Osteocyte (in vitro differentiated cells): ENCODE results near the gene ATRAID. TPM values are rescaled to one million over a fixed set of nuclear protein-coding genes. Genes with fewer than 3 reads are reported as not detected.

Experiments used
- DNase-seq: peaks from one replicate; pipeline ENCODE4 v3.0.0; 2021; ENCODE audit warnings: mixed read lengths; ENCODE audit not compliant: unreplicated experiment; ENCODE audit errors: extremely low spot score
- H3K27ac Mint-ChIP-seq: one replicate; pipeline ENCODE4 v1.8.0; 2021; ENCODE audit warnings: mild to moderate bottlenecking, mixed read lengths; ENCODE audit not compliant: unreplicated experiment
- H3K27me3 Mint-ChIP-seq: one replicate; pipeline ENCODE4 v1.8.0; 2021; ENCODE audit warnings: mixed read lengths; ENCODE audit not compliant: unreplicated experiment
- H3K36me3 Mint-ChIP-seq: one replicate; pipeline ENCODE4 v1.8.0; 2021; ENCODE audit warnings: mixed read lengths; ENCODE audit not compliant: unreplicated experiment
- H3K4me1 Mint-ChIP-seq: one replicate; pipeline ENCODE4 v1.8.0; 2021; ENCODE audit warnings: mixed read lengths; ENCODE audit not compliant: unreplicated experiment
- H3K4me3 Mint-ChIP-seq: one replicate; pipeline ENCODE4 v1.8.0; 2021; ENCODE audit warnings: mild to moderate bottlenecking, moderate library complexity, mixed read lengths; ENCODE audit not compliant: unreplicated experiment
- H3K9me3 Mint-ChIP-seq: one replicate; pipeline ENCODE4 v1.8.0; 2021; ENCODE audit warnings: mixed read lengths; ENCODE audit not compliant: unreplicated experiment
- total RNA-seq: library from RNA; stranded (reverse); gene quantifications from 2 replicates; pipeline ENCODE4 v1.2.1, GENCODE V29; 2021
- TF ChIP-seq, protein P1 (sequence below): fragments of 200-600 bp; sonication (generic); IDR thresholded peaks from 2 replicates; pipeline ENCODE4 v1.5.0; 2021; ENCODE audit warnings: antibody characterized with exemption, mild to moderate bottlenecking, moderate library complexity

ATRAID gene
- total RNA-seq, 1 donor from 2014 or later = 125 TPM

- TF ChIP-seq, protein P1, sequence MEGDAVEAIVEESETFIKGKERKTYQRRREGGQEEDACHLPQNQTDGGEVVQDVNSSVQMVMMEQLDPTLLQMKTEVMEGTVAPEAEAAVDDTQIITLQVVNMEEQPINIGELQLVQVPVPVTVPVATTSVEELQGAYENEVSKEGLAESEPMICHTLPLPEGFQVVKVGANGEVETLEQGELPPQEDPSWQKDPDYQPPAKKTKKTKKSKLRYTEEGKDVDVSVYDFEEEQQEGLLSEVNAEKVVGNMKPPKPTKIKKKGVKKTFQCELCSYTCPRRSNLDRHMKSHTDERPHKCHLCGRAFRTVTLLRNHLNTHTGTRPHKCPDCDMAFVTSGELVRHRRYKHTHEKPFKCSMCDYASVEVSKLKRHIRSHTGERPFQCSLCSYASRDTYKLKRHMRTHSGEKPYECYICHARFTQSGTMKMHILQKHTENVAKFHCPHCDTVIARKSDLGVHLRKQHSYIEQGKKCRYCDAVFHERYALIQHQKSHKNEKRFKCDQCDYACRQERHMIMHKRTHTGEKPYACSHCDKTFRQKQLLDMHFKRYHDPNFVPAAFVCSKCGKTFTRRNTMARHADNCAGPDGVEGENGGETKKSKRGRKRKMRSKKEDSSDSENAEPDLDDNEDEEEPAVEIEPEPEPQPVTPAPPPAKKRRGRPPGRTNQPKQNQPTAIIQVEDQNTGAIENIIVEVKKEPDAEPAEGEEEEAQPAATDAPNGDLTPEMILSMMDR = no peak
- peak; percentile 96 for DNase-seq
- H3K4me3 Mint-ChIP-seq = peak within 1 kb of the TSS; percentile 92
- peaks cover 16% of the 10 kb centered on the region for H3K36me3 Mint-ChIP-seq
- H3K27ac Mint-ChIP-seq = peak within 1 kb of the TSS; percentile 98
- peaks cover 27% of the 10 kb centered on the region for H3K4me1 Mint-ChIP-seq
- H3K27me3 Mint-ChIP-seq = no peaks in the 10 kb centered on the region
- no peaks in the 10 kb centered on the region for H3K9me3 Mint-ChIP-seq
Observed at GRCh38 chr2:27217173-27218121, 5.6 kb downstream of the ATRAID start, which contains the start of gene CAD. CAD (plus strand) TSS chr2:27217369; CDS start chr2:27217552, 183 bp downstream.

DNA sequence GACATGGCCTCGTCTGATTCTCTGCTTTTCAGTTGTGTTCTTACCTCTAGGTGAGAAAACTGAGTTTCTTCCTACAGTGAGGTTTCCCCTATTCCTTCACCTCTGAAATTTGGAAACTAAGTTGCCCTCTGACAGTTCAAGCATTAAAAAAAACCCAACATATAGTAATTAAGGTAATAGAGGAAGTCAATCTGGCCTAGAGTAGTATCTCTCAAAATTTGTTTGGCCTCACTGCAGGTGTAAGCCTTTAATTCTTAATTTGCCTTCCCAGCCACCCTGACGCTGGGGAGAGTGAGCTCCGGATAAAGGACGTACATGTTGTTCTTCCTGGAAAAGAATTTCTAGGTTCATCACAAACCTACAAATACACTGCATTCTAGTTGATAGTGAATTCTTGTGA, 6.8 kb downstream of the ATRAID start:
- Mint-ChIP-seq H3K27ac (no peak overlapping the region), H3K9me3 (no peaks in the 10 kb centered on the region), H3K27me3 (no peaks in the 10 kb centered on the region), H3K36me3 (peaks cover 25% of the 10 kb centered on the region), H3K4me1 (peaks cover 19% of the 10 kb centered on the region), H3K4me3 (peak overlapping the region; percentile 92)
- no peak for DNase-seq
- TF ChIP-seq, protein P1 = no peak

GRCh38 chr2:27219091-27219490, 7.2 kb downstream of the ATRAID start:
- Mint-ChIP-seq H3K36me3 (peaks cover 27% of the 10 kb centered on the region), H3K27me3 (no peaks in the 10 kb centered on the region), H3K4me1 (peaks cover 19% of the 10 kb centered on the region), H3K9me3 (no peaks in the 10 kb centered on the region), H3K27ac (no peak overlapping the region), H3K4me3 (no peak overlapping the region)
- TF ChIP-seq, protein P1 = no peak
- no peak for DNase-seq

GRCh38 chr2:27220091-27220490, 8.2 kb downstream of the ATRAID start:
- peaks cover 19% of the 10 kb centered on the region for H3K4me1 Mint-ChIP-seq
- H3K36me3 Mint-ChIP-seq = peaks cover 35% of the 10 kb centered on the region
- no peak overlapping the region for H3K27ac Mint-ChIP-seq
- no peak for DNase-seq
- H3K9me3 Mint-ChIP-seq = no peaks in the 10 kb centered on the region
- no peaks in the 10 kb centered on the region for H3K27me3 Mint-ChIP-seq
- TF ChIP-seq, protein P1 = no peak
- no peak overlapping the region for H3K4me3 Mint-ChIP-seq

- TF ChIP-seq, protein P1 = no peak
- no peaks in the 10 kb centered on the region for H3K27me3 Mint-ChIP-seq
- no peaks in the 10 kb centered on the region for H3K9me3 Mint-ChIP-seq
- peaks cover 19% of the 10 kb centered on the region for H3K4me1 Mint-ChIP-seq
- no peak overlapping the region for H3K27ac Mint-ChIP-seq
- H3K36me3 Mint-ChIP-seq = peaks cover 39% of the 10 kb centered on the region
- H3K4me3 Mint-ChIP-seq = no peak overlapping the region
- no peak for DNase-seq
Observed at GRCh38 chr2:27221166-27221565, 9.3 kb downstream of the ATRAID start.
